ENCODE results near the gene PPP2R2B. TPM values are rescaled to one million over a fixed set of nuclear protein-coding genes. Genes with fewer than 3 reads are reported as not detected.

The PPP2R2B gene
- total RNA-seq, 1 donor from 2014 or later = 0.03 TPM

GRCh38 chr5:146667633-146668272, 210.8 kb downstream of the PPP2R2B start:
- ATAC-seq (no peak), DNase-seq (ENCODE audit: low spot score) (no peak)

GRCh38 chr5:146662229-146662628, 216.3 kb downstream of the PPP2R2B start:
- ATAC-seq = peak; percentile 47

GRCh38 chr5:146660376-146660960, 218.1 kb downstream of the PPP2R2B start:
- no peak for ATAC-seq
- no peak for DNase-seq (ENCODE audit: low spot score)

More at GRCh38 chr5:146662229-146662628, 216.3 kb downstream of the PPP2R2B start:
- no peak for DNase-seq (ENCODE audit: low spot score)

- no peak for DNase-seq (ENCODE audit: low spot score)
- ATAC-seq = no peak
Measured at GRCh38 chr5:146659961-146660360, 218.6 kb downstream of the PPP2R2B start.

- no peak for ATAC-seq
Measured at GRCh38 chr5:146656703-146657102, 221.9 kb downstream of the PPP2R2B start.

GRCh38 chr5:146653560-146653959, 225.0 kb downstream of the PPP2R2B start:
- ATAC-seq (no peak), DNase-seq (ENCODE audit: low spot score) (no peak)

More at GRCh38 chr5:146656703-146657102, 221.9 kb downstream of the PPP2R2B start:
- no peak for DNase-seq (ENCODE audit: low spot score)

- ATAC-seq = no peak
Measured at GRCh38 chr5:146652547-146652946, 226.0 kb downstream of the PPP2R2B start.

GRCh38 chr5:146647656-146648199, 230.8 kb downstream of the PPP2R2B start:
- no peak for ATAC-seq

More at GRCh38 chr5:146652547-146652946, 226.0 kb downstream of the PPP2R2B start:
- DNase-seq (ENCODE audit: low spot score) = no peak

GRCh38 chr5:146646441-146646840, 232.1 kb downstream of the PPP2R2B start:
- DNase-seq (ENCODE audit: low spot score) (no peak), ATAC-seq (no peak)

More at GRCh38 chr5:146647656-146648199, 230.8 kb downstream of the PPP2R2B start:
- no peak for DNase-seq (ENCODE audit: low spot score)

- DNase-seq (ENCODE audit: low spot score) (no peak), ATAC-seq (no peak)
Measured at GRCh38 chr5:146645342-146645741, 233.2 kb downstream of the PPP2R2B start.

- ATAC-seq = peak; percentile 73
- no peak for DNase-seq (ENCODE audit: low spot score)
Measured at GRCh38 chr5:146644831-146645230, 233.7 kb downstream of the PPP2R2B start.

GRCh38 chr5:146643776-146644175, 234.8 kb downstream of the PPP2R2B start:
- ATAC-seq = no peak

GRCh38 chr5:146642410-146642809, 236.1 kb downstream of the PPP2R2B start:
- ATAC-seq = no peak
- DNase-seq (ENCODE audit: low spot score) = no peak

More at GRCh38 chr5:146643776-146644175, 234.8 kb downstream of the PPP2R2B start:
- DNase-seq (ENCODE audit: low spot score) = no peak

GRCh38 chr5:146641941-146642340, 236.6 kb downstream of the PPP2R2B start:
- ATAC-seq (no peak), DNase-seq (ENCODE audit: low spot score) (no peak)

GRCh38 chr5:146640285-146640896, 238.2 kb downstream of the PPP2R2B start:
- DNase-seq (ENCODE audit: low spot score) (no peak), ATAC-seq (no peak)

GRCh38 chr5:146635443-146635842, 243.1 kb downstream of the PPP2R2B start:
- ATAC-seq (no peak), DNase-seq (ENCODE audit: low spot score) (no peak)

- DNase-seq (ENCODE audit: low spot score) = no peak
Measured at GRCh38 chr5:146633323-146633764, 245.2 kb downstream of the PPP2R2B start.

GRCh38 chr5:146632620-146633322, 245.8 kb downstream of the PPP2R2B start:
- ATAC-seq (no peak), DNase-seq (ENCODE audit: low spot score) (no peak)

More at GRCh38 chr5:146633323-146633764, 245.2 kb downstream of the PPP2R2B start:
- peak; percentile 40 for ATAC-seq

GRCh38 chr5:146630472-146630871, 248.1 kb downstream of the PPP2R2B start:
- DNase-seq (ENCODE audit: low spot score) = no peak
- no peak for ATAC-seq

- DNase-seq (ENCODE audit: low spot score) (no peak), ATAC-seq (no peak)
Measured at GRCh38 chr5:146628950-146629349, 249.6 kb downstream of the PPP2R2B start.

GRCh38 chr5:146626936-146627335, 251.6 kb downstream of the PPP2R2B start:
- no peak for ATAC-seq
- no peak for DNase-seq (ENCODE audit: low spot score)
